GM20431 (cell line): ENCODE measurements around the gene RELN.
"Not testable (repeated sequence)": the region's sequence is repeated elsewhere in the genome, so short reads cannot be mapped to it uniquely, and the experiment has no call there.

Experiments
- in situ Hi-C: fragments of 300-500 bp; cut with MseI, MboI; formaldehyde crosslinking; loops from one replicate; pipeline ENCODE4 v1.15.0; 2020; ENCODE audit warnings: low sequenced_read_pairs; ENCODE audit not compliant: unreplicated experiment

Gene RELN

GRCh38 chr7:103911015-103911414, 78.4 kb downstream of the RELN start:
- in situ Hi-C loops, result not testable (repeated sequence)

- in situ Hi-C loops, result no loop called here
Observed at GRCh38 chr7:103905997-103906396, 83.5 kb downstream of the RELN start.

GRCh38 chr7:103902917-103903316, 86.5 kb downstream of the RELN start:
- in situ Hi-C loops, result no loop called here

- in situ Hi-C loops, result not testable (repeated sequence)
Observed at GRCh38 chr7:103896826-103897225, 92.6 kb downstream of the RELN start.

GRCh38 chr7:103894656-103895596, 94.5 kb downstream of the RELN start:
- in situ Hi-C loops, result no loop called here

GRCh38 chr7:103893350-103893749, 96.1 kb downstream of the RELN start:
- in situ Hi-C loops, result no loop called here

GRCh38 chr7:103889451-103889850, 100.0 kb downstream of the RELN start:
- in situ Hi-C loops, result no loop called here

GRCh38 chr7:103888603-103889153, 100.8 kb downstream of the RELN start:
- in situ Hi-C loops, result no loop called here

GRCh38 chr7:103887853-103888602, 101.4 kb downstream of the RELN start:
- in situ Hi-C loops, result no loop called here

GRCh38 chr7:103887050-103887449, 102.4 kb downstream of the RELN start:
- in situ Hi-C loops, result no loop called here

GRCh38 chr7:103879928-103880600, 109.4 kb downstream of the RELN start:
- in situ Hi-C loops, result no loop called here

GRCh38 chr7:103879411-103879810, 110.0 kb downstream of the RELN start:
- in situ Hi-C loops, result no loop called here

- in situ Hi-C loops, result no loop called here
Observed at GRCh38 chr7:103877565-103877964, 111.9 kb downstream of the RELN start.

- in situ Hi-C loops, result no loop called here
Observed at GRCh38 chr7:103875718-103876117, 113.7 kb downstream of the RELN start.

GRCh38 chr7:103871473-103871872, 118.0 kb downstream of the RELN start:
- in situ Hi-C loops, result no loop called here

- in situ Hi-C loops, result no loop called here
Observed at GRCh38 chr7:103870664-103871063, 118.8 kb downstream of the RELN start.

GRCh38 chr7:103867874-103868273, 121.6 kb downstream of the RELN start:
- in situ Hi-C loops, result no loop called here

GRCh38 chr7:103866919-103867318, 122.5 kb downstream of the RELN start:
- in situ Hi-C loops, result no loop called here

GRCh38 chr7:103865442-103865841, 124.0 kb downstream of the RELN start:
- in situ Hi-C loops, result no loop called here

- in situ Hi-C loops, result no loop called here
Observed at GRCh38 chr7:103862302-103863035, 127.0 kb downstream of the RELN start.
